GM18517 (cell line): ENCODE results near the gene SEC24D.

Source experiments
- ATAC-seq: cut with Tn5 transposase; IDR thresholded peaks from one replicate; pipeline ENCODE4 v1.9.1; 2021; ENCODE audit warnings: mild to moderate bottlenecking, moderate library complexity; ENCODE audit not compliant: unreplicated experiment

SEC24D gene

GRCh38 chr4:118776157-118776954 lies 59.6 kb downstream of the SEC24D start:
- no peak for ATAC-seq

DNA sequence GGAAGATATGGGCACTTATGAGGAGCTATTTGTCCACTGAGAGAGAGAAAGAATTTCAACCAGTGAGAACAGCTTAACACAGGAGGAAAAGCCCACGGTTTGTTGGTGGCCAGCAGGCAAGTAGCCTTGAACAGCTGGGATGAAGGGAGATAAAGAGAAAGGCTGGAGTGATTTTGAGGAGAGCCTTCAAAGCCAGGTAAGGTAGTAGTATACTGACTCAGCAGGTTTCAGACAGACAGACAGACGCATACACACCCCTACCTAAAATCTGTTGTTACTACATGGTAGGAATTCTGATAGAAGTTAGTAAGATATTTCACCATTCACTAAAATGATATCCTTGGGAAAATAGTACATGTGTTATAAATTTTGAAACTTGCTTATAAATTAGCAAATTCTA lies 60.5 kb downstream of the SEC24D start:
- ATAC-seq, result no peak

DNA sequence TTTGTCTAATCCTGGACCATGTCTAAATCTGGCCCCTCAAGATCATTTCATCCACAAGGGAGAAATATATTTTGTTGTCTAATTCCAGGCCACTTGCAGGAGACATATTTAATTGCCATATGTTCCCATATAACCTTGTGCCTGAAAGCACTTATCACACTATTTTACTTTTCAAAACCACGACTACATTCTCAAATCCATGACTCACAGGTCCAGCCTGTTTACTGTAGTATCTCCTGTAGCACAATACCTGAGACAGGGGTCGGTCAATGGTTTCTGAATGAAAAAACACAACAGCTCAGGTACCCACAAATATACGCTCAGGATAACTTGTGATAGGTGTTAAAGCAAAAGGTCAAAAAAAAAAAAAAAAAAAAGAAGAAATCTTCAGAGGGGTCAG lies 60.9 kb downstream of the SEC24D start:
- no peak for ATAC-seq

GRCh38 chr4:118774321-118774720 lies 61.6 kb downstream of the SEC24D start:
- ATAC-seq, result no peak

GRCh38 chr4:118773429-118773792 lies 62.5 kb downstream of the SEC24D start:
- no peak for ATAC-seq

DNA sequence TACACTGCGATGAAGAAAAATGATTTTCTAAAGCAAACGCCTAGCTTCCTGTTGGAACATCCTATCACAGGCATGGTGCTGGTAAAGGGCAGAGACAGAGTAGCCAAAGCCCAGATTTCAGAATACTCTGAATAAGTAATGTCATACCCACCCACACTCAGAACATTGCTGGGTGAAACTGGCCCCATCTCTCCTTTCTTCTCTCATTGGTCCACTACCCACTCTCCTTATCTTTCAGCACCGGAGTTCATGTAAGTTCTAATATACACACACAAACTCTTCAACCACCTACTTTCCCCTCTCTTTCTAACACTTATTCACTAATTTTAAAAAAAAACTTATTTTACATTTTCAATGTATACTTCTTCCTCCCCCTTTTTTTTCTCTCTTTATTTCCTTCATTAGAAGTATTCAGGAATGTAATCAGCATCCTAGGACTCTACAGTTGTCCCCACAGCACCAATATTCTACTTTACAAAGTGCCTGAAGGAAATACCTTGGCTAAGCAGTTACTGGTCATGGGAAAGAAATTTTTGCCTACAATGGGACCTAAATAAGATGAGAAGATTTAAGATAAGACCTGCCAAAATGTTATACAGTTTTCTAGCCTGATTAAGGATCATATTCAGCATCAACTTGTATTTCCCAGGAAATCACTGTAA lies 63.0 kb downstream of the SEC24D start:
- ATAC-seq, result no peak

- ATAC-seq, result peak; percentile 73
These were observed 63.7 kb downstream of the SEC24D start for GRCh38 chr4:118772081-118772766.

DNA sequence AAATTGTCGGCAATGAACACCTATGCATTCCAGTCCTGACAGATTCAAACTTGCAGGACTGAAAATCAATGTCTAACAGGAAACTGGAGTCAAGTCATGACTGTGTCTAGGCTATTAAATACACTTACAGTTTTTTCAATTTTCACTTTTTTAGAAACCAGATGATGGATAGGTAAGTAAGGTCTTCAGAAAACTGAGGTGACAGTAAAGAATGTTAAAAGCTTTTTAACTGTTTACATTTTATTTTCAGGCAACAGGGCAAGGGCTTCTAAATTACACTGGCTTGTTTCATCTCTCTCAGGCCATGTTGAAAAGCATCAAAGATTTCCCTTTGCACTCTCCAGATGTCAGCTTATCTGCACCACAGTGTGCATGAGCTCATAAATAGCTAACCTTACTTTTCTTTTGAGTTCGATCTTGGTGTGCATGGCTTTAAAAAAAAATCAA lies 65.2 kb downstream of the SEC24D start:
- ATAC-seq, result no peak

DNA sequence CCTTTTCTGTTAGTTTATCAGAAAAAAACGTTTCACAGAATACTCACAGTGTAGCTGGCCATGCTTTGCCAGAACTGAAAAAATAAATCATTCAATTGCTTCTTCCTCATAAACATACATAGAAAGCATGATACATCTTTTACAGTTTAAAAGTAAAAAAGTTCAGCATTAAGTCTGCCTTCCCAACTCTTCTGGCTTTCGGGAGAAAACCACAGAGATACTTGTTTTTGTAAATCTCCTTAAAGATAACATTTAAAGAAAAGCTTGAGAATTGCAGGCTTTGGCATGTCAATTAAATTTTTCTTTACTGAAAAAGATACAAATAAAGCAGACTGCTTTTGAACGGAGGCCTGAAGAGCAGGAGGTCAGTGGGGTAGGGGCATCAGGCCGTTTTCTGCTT lies 66.8 kb downstream of the SEC24D start:
- ATAC-seq, result no peak

DNA sequence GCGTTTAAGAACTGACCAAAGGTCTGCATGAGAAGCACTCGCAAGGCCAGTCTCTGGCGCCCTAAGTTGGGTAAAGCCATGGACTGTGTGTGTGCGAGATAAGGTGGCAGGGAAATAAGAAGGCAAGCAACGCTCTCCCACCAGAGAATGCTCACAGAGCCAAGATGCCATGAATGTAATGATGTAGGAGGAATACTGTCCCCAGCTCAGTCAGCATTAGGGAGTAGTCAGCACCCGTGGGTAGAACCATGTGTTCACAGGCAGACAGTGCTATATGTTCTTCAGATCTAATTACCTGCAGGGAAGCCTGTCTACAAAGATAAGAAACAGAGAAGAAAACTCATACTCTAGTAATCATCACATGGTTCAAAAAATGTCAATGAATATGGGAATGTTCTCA lies 68.8 kb downstream of the SEC24D start:
- ATAC-seq, result no peak

GRCh38 chr4:118765399-118765798 lies 70.5 kb downstream of the SEC24D start:
- ATAC-seq, result no peak

DNA sequence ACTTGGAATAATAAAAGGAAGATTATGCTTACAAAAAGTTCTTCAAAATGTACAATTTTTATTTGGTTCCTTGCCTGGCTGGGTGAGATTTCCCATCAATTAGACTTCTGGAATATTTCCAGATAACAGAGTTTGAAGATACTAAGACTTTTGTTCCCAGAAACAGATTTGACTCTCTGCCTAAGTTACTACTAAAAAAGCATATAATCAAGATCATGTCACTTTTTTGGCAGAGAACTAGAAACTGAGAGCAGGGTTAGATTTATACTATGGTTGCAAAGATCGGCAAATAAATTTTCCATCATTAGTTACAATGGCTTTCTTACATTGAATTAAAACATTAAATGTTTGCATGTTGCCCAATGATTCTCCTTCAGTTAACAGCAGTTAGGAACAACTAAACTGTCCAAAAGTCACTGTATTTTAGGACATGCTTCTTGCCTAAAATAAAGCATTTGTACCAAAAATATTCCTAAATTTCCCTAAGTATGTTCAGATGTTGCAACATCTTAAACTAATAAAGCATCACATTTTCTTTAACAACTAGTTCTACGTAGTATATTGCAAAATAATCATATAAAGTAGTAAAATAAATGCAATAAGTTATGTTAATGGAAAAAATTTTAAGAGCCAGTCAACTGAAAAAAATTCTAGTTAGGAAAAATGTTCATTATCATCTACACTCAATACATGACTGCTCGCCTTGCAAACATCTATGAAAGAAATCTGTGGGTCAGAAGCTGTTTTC lies 73.0 kb downstream of the SEC24D start:
- ATAC-seq, result no peak

DNA sequence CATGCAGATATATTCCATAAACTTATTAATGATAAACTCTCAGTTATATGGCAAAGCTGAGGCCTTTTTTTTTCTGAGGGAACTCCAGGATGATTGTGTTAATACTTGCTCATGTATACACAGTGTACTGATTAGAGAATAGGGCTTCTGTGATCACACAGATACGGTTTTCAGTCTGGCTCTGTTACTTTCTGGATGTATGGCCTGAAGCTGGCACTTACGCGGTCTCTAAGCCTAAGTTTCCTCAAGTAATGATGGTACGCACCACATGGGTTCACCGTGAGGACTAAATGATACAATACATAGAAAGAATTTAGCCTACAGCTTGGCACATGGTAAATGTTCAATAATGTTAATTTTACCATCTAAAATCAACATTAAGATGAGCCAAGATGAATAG lies 73.8 kb downstream of the SEC24D start:
- ATAC-seq, result no peak

- no peak for ATAC-seq
These were observed 74.4 kb downstream of the SEC24D start for GRCh38 chr4:118761397-118762016.

- ATAC-seq, result peak; percentile 100
These were observed 75.4 kb downstream of the SEC24D start for GRCh38 chr4:118760493-118760892.

GRCh38 chr4:118760092-118760491 lies 75.8 kb downstream of the SEC24D start:
- ATAC-seq, result peak; percentile 50

- no peak for ATAC-seq
These were observed 76.4 kb downstream of the SEC24D start for GRCh38 chr4:118759481-118759880.

DNA sequence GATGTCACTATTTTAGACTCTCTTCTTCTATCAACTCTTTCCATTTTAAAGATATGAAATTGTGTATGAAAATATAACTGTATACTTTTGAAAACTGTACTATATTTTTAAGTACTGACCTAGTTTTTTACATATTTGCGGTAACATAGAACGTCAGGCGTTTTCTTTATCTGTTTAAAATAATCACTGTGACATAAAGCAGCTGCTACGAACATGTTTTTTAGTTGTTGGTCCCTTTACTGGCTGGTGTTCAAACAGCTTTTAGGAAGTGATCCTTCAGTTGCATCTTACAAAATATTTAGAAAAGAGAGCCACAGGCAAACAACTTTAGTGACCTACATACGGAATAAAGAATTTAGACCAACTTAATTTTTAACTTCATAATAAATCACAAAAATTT lies 77.6 kb downstream of the SEC24D start:
- no peak for ATAC-seq

DNA sequence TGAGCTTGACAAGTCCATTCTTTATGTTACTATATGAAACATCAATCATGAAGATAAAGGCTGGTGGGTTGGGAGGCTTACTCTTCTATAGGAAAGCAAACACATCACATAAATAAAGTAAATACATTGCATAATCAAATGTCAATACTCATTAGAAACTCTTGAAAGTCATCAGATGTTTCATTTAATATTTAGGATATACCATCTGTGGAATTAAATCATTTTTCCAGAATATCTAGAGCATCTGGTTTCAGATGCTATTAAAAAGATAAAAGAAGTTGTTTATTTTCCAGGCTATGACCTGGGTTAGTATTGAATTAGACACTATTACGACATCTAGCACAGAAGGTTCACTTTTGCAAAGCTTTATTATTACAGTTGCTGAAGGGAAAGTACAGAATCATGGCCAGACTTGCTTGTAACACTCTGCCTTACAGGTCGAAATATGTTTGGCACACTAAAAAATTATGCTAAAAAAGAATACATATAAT lies 78.1 kb downstream of the SEC24D start:
- no peak for ATAC-seq

DNA sequence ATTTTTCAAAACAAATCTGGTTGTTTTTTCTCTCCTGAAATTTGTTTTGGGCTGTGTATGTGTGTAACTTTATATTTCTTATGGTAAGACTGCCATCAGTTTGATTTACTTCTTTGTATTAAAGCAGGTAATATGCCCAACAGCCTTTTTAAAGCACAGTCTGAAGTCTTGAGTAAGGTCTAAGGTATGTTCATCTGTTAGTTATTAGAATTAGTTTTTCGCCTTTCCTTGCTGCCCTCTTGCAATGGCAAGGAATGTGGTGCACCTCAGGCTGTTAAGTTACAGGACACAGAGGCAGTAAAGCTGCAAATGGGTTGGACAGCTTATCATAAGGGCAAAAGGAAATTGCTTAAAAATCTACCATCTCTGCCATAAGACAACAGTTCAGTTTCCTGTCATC lies 79.0 kb downstream of the SEC24D start:
- no peak for ATAC-seq

DNA sequence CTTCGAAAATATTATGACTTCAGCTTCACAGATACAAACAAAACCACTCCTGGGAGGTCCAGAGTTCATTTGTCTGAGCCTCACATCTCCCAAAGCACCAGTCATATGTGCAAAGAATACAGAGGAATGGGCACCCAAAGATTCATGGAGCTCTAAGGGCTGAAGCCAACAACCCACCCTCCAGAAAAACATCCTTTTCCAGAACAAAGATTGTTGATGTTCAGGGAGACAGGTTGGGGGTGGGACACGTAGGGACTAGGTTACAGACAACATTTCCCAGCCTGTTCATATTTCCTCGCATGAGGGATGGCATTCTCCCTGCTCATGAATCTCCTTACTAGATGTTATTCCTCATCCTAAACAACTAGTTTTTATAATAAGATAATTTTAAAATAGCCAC lies 79.5 kb downstream of the SEC24D start:
- no peak for ATAC-seq
